Mesendoderm (in vitro differentiated cells): Measurements from ENCODE around the gene FGF1.

Source experiments
- DNase-seq: peaks from one replicate; pipeline ENCODE4 v3.0.0; 2013
- H2AK5ac ChIP-seq: 2 replicates; pipeline ENCODE4 v1.6.1; 2013; ENCODE audit warnings: low read length, inconsistent platforms
- H2BK120ac ChIP-seq: 2 replicates; pipeline ENCODE4 v1.6.1; 2013; ENCODE audit warnings: low read depth, mild to moderate bottlenecking, low read length, moderate library complexity, mixed read lengths
- H2BK15ac ChIP-seq: replicated peaks from 2 replicates; pipeline ENCODE4 v1.6.1; 2013; ENCODE audit warnings: low read depth, mild to moderate bottlenecking, moderate library complexity
- H2BK5ac ChIP-seq: 2 replicates; pipeline ENCODE4 v1.6.1; 2013; ENCODE audit warnings: low read length, inconsistent platforms
- H3K18ac ChIP-seq: 2 replicates; pipeline ENCODE4 v1.6.1; 2013; ENCODE audit warnings: mild to moderate bottlenecking, low read length, mixed read lengths
- H3K23ac ChIP-seq: one replicate; pipeline ENCODE4 v1.6.1; 2013; ENCODE audit warnings: low read length
- H3K27ac ChIP-seq: 2 replicates; pipeline ENCODE4 v1.5.1; 2013; ENCODE audit warnings: low read depth, mild to moderate bottlenecking, inconsistent platforms, low read length, moderate library complexity
- H3K27me3 ChIP-seq: 2 replicates; pipeline ENCODE4 v1.6.1; 2013; ENCODE audit warnings: low read length, control low read depth, mild to moderate bottlenecking, inconsistent platforms; ENCODE audit not compliant: insufficient read depth, poor library complexity
- H3K36me3 ChIP-seq: 2 replicates; pipeline ENCODE4 v1.6.1; 2013; ENCODE audit warnings: low read length, inconsistent platforms; ENCODE audit not compliant: control insufficient read depth, insufficient read depth
- H3K4ac ChIP-seq: one replicate; pipeline ENCODE4 v1.6.1; 2013; ENCODE audit warnings: low read depth, mild to moderate bottlenecking, low read length, moderate library complexity
- H3K4me1 ChIP-seq: 2 replicates; pipeline ENCODE4 v1.6.1; 2013; ENCODE audit warnings: low read depth, low read length, inconsistent platforms; ENCODE audit not compliant: control insufficient read depth
- H3K4me2 ChIP-seq: 2 replicates; pipeline ENCODE4 v1.6.1; 2013; ENCODE audit warnings: low read length
- H3K4me3 ChIP-seq: 2 replicates; pipeline ENCODE4 v1.5.1; 2013; ENCODE audit warnings: mild to moderate bottlenecking, low read length
- H3K56ac ChIP-seq: one replicate; pipeline ENCODE4 v1.6.1; 2013; ENCODE audit warnings: low read length
- H3K79me1 ChIP-seq: 2 replicates; pipeline ENCODE4 v1.6.1; 2013; ENCODE audit warnings: low read length, inconsistent platforms
- H3K79me2 ChIP-seq: 2 replicates; pipeline ENCODE4 v1.6.1; 2013; ENCODE audit warnings: mild to moderate bottlenecking, low read length; ENCODE audit not compliant: control insufficient read depth, insufficient read depth
- H3K9ac ChIP-seq: 2 replicates; pipeline ENCODE4 v1.6.1; 2013; ENCODE audit warnings: low read length, inconsistent platforms
- H4K5ac ChIP-seq: one replicate; pipeline ENCODE4 v1.6.1; 2013; ENCODE audit warnings: low read length
- H4K8ac ChIP-seq: one replicate; pipeline ENCODE4 v1.6.1; 2013; ENCODE audit warnings: low read depth, mild to moderate bottlenecking, control low read depth, low read length, moderate library complexity
- WGBS: extraction: QIAGEN DNeasy Blood & Tissue Kit; methylation state at CpG from one replicate; pipeline ENCODE4 v1.1.7; 2013; ENCODE audit warnings: low lambda C conversion rate, missing lambda C conversion rate; ENCODE audit not compliant: insufficient coverage; ENCODE audit errors: extremely low coverage; 5-methylcytosine and 5-hydroxymethylcytosine counted together

Gene FGF1

DNA sequence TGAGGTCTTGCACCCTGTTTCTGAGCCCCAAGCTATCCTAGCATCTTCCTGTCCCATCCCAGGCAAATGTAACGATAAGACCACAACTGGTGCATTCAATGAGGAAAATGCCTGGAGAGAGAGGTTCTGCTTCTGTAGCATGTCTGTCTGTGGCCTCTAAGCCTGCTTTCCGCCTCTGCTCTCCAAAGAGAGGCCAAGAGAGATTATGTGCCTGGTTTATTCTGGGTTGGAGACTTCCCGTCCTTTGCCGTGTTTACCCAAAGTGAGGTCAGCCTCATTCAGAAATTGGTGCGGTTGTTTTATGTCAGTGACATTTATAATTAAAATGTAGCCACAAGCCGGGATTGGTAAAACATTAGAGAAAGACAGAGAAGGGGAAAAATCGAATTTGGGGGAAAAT is 77.8 kb downstream of the FGF1 start:
- no peaks in the 10 kb centered on the region for H3K27me3 ChIP-seq
- no CpG with 5 or more reads among the region's 7 CpGs for WGBS

DNA sequence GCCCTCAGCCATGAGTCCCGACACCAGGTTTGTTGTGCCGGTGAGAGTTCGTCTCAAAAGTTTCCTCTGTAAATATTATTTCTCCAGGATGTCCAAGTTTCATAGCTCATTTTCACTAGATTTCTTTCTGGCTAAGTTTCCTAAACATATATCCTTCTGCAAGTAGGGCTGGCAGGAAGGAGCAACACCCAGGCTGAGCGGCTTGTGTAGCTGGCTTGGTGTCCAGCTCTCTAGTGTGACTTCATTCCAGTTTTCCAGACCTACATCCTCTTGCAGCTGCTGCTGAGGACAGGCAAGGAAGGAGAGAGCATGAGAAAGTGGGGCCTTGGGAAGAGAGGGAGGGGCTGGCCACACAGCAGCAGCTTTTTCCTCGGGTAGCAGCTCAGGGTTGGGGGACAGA is 80.3 kb downstream of the FGF1 start:
- H3K9ac ChIP-seq: no peak overlapping the region
- no peak overlapping the region for H2BK15ac ChIP-seq
- no peaks in the 10 kb centered on the region for H3K27me3 ChIP-seq
- H3K23ac ChIP-seq: no peak overlapping the region
- no peak overlapping the region for H2BK120ac ChIP-seq
- WGBS: no CpG with 5 or more reads among the region's 5 CpGs
- H3K36me3 ChIP-seq: no peaks in the 10 kb centered on the region
- H2BK5ac ChIP-seq: no peak overlapping the region
- H4K5ac ChIP-seq: no peak overlapping the region
- H3K4ac ChIP-seq: no peak overlapping the region
- no peak overlapping the region for H2AK5ac ChIP-seq
- DNase-seq: no peak
- no peaks in the 10 kb centered on the region for H3K79me1 ChIP-seq
- H3K4me2 ChIP-seq: no peak overlapping the region
- no peaks in the 10 kb centered on the region for H3K4me1 ChIP-seq
- no peak overlapping the region for H3K27ac ChIP-seq
- H4K8ac ChIP-seq: no peak overlapping the region
- no peak overlapping the region for H3K4me3 ChIP-seq
- H3K56ac ChIP-seq: no peak overlapping the region
- peak overlapping the region; percentile 8 for H3K18ac ChIP-seq
- no peaks in the 10 kb centered on the region for H3K79me2 ChIP-seq

More for the DNA sequence above, 77.8 kb downstream of the FGF1 start:
- Histone ChIP-seq H3K4me1 (no peaks in the 10 kb centered on the region), H2BK5ac (no peak overlapping the region), H4K8ac (no peak overlapping the region), H3K79me1 (no peaks in the 10 kb centered on the region), H3K18ac (peak overlapping the region; percentile 3), H4K5ac (no peak overlapping the region), H3K4me3 (no peak overlapping the region), H3K23ac (no peak overlapping the region), H3K4me2 (no peak overlapping the region), H2AK5ac (no peak overlapping the region), H3K56ac (no peak overlapping the region), H3K27ac (no peak overlapping the region), H3K4ac (no peak overlapping the region), H2BK15ac (no peak overlapping the region), H3K36me3 (no peaks in the 10 kb centered on the region), H3K79me2 (no peaks in the 10 kb centered on the region), H2BK120ac (no peak overlapping the region), H3K9ac (no peak overlapping the region)
- no peak for DNase-seq

DNA sequence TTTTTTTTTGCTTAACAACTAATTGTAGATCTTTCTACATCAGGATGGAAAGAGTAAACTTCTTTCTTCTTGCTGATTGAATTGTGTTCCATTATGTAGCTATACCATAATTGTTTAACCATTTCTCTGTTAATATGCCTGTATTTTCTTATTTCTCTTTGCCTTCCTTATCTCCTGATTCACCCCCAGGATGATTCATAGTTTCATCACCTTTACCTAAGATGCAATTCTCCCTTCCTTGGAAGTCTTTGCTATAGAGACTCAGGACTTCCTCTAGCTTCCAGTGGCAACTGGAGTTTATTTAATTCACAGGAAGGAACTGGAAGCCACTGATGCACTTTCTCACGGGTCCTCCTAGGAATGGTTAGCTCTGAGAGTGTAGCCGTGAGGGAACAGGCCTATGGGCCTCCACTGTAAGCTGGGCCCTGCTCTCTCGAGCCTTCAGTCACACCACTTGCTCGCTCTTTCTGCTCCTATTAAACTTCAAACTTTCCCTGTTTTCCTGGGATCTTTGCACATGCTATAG is 83.1 kb downstream of the FGF1 start:
- H3K18ac ChIP-seq: peak overlapping the region; percentile 4
- H3K23ac ChIP-seq: no peak overlapping the region
- no peak overlapping the region for H2BK5ac ChIP-seq
- H4K8ac ChIP-seq: no peak overlapping the region
- H3K4me3 ChIP-seq: no peak overlapping the region
- H2BK120ac ChIP-seq: no peak overlapping the region
- no peaks in the 10 kb centered on the region for H3K79me2 ChIP-seq
- no peak overlapping the region for H3K4me2 ChIP-seq
- H4K5ac ChIP-seq: no peak overlapping the region
- H3K36me3 ChIP-seq: no peaks in the 10 kb centered on the region
- no peak overlapping the region for H2BK15ac ChIP-seq
- H3K27ac ChIP-seq: no peak overlapping the region
- no peak overlapping the region for H2AK5ac ChIP-seq
- H3K79me1 ChIP-seq: no peaks in the 10 kb centered on the region
- no peak overlapping the region for H3K4ac ChIP-seq
- WGBS: no CpG with 5 or more reads among the region's 4 CpGs
- H3K27me3 ChIP-seq: no peaks in the 10 kb centered on the region
- DNase-seq: peak; percentile 29
- no peak overlapping the region for H3K56ac ChIP-seq
- no peaks in the 10 kb centered on the region for H3K4me1 ChIP-seq
- no peak overlapping the region for H3K9ac ChIP-seq

DNA sequence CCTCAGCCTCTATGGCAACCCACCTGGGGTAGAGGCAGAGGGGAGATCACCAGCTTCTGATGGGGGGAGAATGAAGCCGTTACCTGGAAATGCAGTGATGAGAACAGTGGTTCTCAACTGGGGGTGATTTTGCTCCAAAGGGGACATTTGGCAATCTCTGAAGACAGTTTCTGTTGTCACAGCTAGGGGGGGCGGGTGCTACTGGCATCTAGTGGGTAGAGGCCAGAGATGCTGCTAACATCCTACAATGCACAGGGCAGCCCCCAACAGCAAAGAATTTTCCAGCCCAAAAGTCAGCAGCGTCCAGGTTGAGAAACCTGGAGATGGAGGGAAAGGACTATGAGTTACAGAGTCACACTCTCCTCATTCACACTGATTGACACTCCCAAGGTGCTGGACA is 84.5 kb downstream of the FGF1 start:
- H3K56ac ChIP-seq: peak overlapping the region; percentile 18
- no peak overlapping the region for H3K4ac ChIP-seq
- H3K36me3 ChIP-seq: no peaks in the 10 kb centered on the region
- no peak overlapping the region for H2AK5ac ChIP-seq
- no peak overlapping the region for H3K4me2 ChIP-seq
- H3K23ac ChIP-seq: no peak overlapping the region
- peak; percentile 59 for DNase-seq
- no peaks in the 10 kb centered on the region for H3K79me1 ChIP-seq
- H4K8ac ChIP-seq: no peak overlapping the region
- no peaks in the 10 kb centered on the region for H3K79me2 ChIP-seq
- no peak overlapping the region for H3K9ac ChIP-seq
- WGBS: no CpG with 5 or more reads among the region's 3 CpGs
- H2BK120ac ChIP-seq: peak overlapping the region; percentile 23
- no peak overlapping the region for H3K27ac ChIP-seq
- H2BK15ac ChIP-seq: no peak overlapping the region
- H3K4me1 ChIP-seq: peaks cover 2% of the 10 kb centered on the region
- no peak overlapping the region for H3K4me3 ChIP-seq
- no peaks in the 10 kb centered on the region for H3K27me3 ChIP-seq
- H2BK5ac ChIP-seq: no peak overlapping the region
- H4K5ac ChIP-seq: no peak overlapping the region
- H3K18ac ChIP-seq: no peak overlapping the region

DNA sequence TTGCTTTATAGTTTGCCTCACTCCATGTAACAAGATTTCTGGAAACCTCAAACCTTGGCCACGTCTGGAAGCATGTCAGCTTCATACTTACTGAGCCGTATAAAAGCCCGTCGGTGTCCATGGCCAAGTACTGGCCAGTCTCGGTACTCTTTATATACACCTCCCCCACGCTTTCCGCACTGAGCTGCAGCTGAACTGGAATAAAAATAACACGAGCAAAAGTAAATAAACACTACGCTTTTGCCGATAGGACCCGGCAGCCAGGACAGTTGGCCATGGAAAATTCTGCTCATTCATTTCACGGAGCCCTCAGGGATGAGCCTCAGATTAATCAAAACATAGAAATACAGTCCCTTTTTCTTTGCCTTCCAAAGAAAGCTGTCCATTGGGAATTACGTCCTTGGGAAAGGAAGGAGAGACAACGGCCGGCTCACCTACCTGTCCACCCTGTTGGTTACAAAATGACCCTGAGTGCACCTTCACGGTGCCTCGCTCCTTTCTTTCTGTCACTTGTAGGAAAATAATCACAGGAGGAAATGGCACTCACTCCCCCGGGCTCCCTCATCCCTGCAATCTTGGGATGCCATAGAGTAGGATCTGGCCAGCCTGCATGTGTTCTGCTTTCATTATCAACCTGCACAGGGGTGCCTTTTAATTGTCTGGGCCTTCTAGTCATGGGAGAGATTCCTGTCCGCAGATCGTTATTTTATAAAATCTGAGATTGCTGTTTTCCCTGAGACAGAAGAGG is 85.1 kb downstream of the FGF1 start:
- Histone ChIP-seq H3K18ac (no peak overlapping the region), H2BK15ac (no peak overlapping the region), H4K5ac (no peak overlapping the region), H2BK5ac (no peak overlapping the region), H2BK120ac (peak overlapping the region; percentile 23), H3K4me3 (no peak overlapping the region), H3K79me2 (no peaks in the 10 kb centered on the region), H3K4me1 (peaks cover 2% of the 10 kb centered on the region), H3K79me1 (no peaks in the 10 kb centered on the region), H3K36me3 (no peaks in the 10 kb centered on the region), H4K8ac (no peak overlapping the region), H2AK5ac (no peak overlapping the region), H3K27ac (no peak overlapping the region), H3K23ac (no peak overlapping the region), H3K27me3 (no peaks in the 10 kb centered on the region), H3K56ac (no peak overlapping the region), H3K9ac (no peak overlapping the region), H3K4me2 (no peak overlapping the region), H3K4ac (no peak overlapping the region)
- DNase-seq: no peak
- WGBS: no CpG with 5 or more reads among the region's 20 CpGs

DNA sequence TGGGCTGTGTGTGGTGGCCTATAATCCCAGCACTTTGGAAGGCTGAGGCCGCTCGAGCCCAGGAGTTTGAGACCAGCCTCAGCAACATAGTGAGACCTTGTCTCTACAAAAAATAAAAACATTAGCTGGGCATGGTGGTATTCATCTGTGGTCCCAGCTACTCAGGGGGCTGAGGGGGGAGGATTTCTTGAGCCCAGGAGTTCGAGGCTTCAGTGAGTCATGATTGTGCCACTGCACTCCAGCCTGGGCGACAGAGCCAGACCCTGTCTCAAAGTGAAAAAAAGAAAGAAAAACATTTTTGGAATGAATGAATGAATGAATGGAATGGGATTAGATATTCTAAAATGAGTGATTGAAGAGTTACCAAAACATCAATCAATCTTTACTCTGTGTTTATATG is 85.8 kb downstream of the FGF1 start:
- no peak overlapping the region for H4K8ac ChIP-seq
- no CpG with 5 or more reads among the region's 4 CpGs for WGBS
- H2AK5ac ChIP-seq: no peak overlapping the region
- H3K4me2 ChIP-seq: no peak overlapping the region
- H3K56ac ChIP-seq: no peak overlapping the region
- H2BK5ac ChIP-seq: no peak overlapping the region
- H2BK15ac ChIP-seq: no peak overlapping the region
- H3K23ac ChIP-seq: no peak overlapping the region
- no peak overlapping the region for H3K4ac ChIP-seq
- H3K4me1 ChIP-seq: peaks cover 2% of the 10 kb centered on the region
- H2BK120ac ChIP-seq: no peak overlapping the region
- no peaks in the 10 kb centered on the region for H3K79me1 ChIP-seq
- no peak overlapping the region for H3K18ac ChIP-seq
- no peak overlapping the region for H4K5ac ChIP-seq
- H3K36me3 ChIP-seq: no peaks in the 10 kb centered on the region
- H3K4me3 ChIP-seq: no peak overlapping the region
- no peaks in the 10 kb centered on the region for H3K27me3 ChIP-seq
- no peak overlapping the region for H3K9ac ChIP-seq
- DNase-seq: no peak
- H3K27ac ChIP-seq: no peak overlapping the region
- no peaks in the 10 kb centered on the region for H3K79me2 ChIP-seq
